ENCODE data around the gene KCNN1.
"Not testable (repeated sequence)": the region's sequence is repeated elsewhere in the genome, so short reads cannot be mapped to it uniquely, and the experiment has no call there.

KCNN1 gene

DNA sequence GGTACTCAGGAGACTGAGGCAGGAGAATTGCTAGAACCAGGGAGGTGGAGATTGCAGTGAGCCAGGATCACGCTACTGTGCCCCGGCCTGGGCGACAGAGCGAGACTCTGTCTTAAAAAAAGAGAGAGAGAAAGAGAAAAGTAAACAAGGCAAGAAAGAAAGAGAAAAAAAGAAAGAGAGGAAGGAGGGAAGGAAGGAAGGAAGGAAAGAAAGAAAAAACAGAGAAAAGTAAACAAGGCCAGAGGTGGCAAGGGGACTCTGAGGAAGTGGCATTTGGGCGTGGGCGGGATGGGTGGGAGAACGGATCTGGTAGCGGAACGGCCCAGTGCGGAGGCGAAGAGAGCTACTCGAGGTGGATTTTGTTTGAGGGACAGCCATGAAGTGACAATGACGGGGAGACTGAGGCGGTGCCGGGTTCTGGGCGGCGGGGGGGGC, 33.6 kb downstream of the KCNN1 start:
- no peaks in the 10 kb centered on the region for H3K36me3 ChIP-seq
- TF ChIP-seq, protein P1, sequence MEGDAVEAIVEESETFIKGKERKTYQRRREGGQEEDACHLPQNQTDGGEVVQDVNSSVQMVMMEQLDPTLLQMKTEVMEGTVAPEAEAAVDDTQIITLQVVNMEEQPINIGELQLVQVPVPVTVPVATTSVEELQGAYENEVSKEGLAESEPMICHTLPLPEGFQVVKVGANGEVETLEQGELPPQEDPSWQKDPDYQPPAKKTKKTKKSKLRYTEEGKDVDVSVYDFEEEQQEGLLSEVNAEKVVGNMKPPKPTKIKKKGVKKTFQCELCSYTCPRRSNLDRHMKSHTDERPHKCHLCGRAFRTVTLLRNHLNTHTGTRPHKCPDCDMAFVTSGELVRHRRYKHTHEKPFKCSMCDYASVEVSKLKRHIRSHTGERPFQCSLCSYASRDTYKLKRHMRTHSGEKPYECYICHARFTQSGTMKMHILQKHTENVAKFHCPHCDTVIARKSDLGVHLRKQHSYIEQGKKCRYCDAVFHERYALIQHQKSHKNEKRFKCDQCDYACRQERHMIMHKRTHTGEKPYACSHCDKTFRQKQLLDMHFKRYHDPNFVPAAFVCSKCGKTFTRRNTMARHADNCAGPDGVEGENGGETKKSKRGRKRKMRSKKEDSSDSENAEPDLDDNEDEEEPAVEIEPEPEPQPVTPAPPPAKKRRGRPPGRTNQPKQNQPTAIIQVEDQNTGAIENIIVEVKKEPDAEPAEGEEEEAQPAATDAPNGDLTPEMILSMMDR (IDR thresholded peaks at IDR 0.05): no peak
- peak overlapping the region; percentile 77 to 88 for H3K4me3 ChIP-seq (ENCODE audit: low read depth in 1 of 2, low read length in 1 of 2)
- H3K27me3 ChIP-seq: peaks cover 13% of the 10 kb centered on the region
- peaks cover 21 to 29% of the 10 kb centered on the region in 2 experiments for H3K4me1 ChIP-seq (ENCODE audit: control insufficient read depth in 1 of 2, insufficient read depth in 1 of 2, low read depth in 1 of 2, low read length in 1 of 2)
- no peaks in the 10 kb centered on the region for H3K9me3 ChIP-seq
- peak overlapping the region; percentile 89 for H3K27ac ChIP-seq

- Histone ChIP-seq H3K4me3 (ENCODE audit: low read depth in 1 of 2, low read length in 1 of 2) (peak overlapping the region; percentile 77 to 88), H3K4me1 (ENCODE audit: control insufficient read depth in 1 of 2, insufficient read depth in 1 of 2, low read depth in 1 of 2, low read length in 1 of 2) (peaks cover 21 to 29% of the 10 kb centered on the region in 2 experiments), H3K36me3 (no peaks in the 10 kb centered on the region), H3K27ac (peak overlapping the region; percentile 89), H3K27me3 (peaks cover 6% of the 10 kb centered on the region), H3K9me3 (no peaks in the 10 kb centered on the region)
- TF ChIP-seq, protein P1 (IDR thresholded peaks at IDR 0.05): peak; percentile 33
Observed at GRCh38 chr19:18000915-18001776, 34.2 kb downstream of the KCNN1 start.

GRCh38 chr19:18001777-18002345, 35.0 kb downstream of the KCNN1 start:
- Histone ChIP-seq H3K27ac (peak overlapping the region; percentile 89), H3K27me3 (no peaks in the 10 kb centered on the region), H3K9me3 (no peaks in the 10 kb centered on the region), H3K4me1 (ENCODE audit: control insufficient read depth in 1 of 2, insufficient read depth in 1 of 2, low read depth in 1 of 2, low read length in 1 of 2) (peaks cover 26 to 33% of the 10 kb centered on the region in 2 experiments), H3K4me3 (ENCODE audit: low read depth in 1 of 2, low read length in 1 of 2) (peak overlapping the region; percentile 77 to 88), H3K36me3 (no peaks in the 10 kb centered on the region)
- TF ChIP-seq, protein P1 (IDR thresholded peaks at IDR 0.05): no peak

GRCh38 chr19:18002347-18002850, 35.5 kb downstream of the KCNN1 start:
- peak overlapping the region; percentile 89 for H3K27ac ChIP-seq
- TF ChIP-seq, protein P1 (IDR thresholded peaks at IDR 0.05): peak; percentile 21
- peak overlapping the region; percentile 77 to 88 for H3K4me3 ChIP-seq (ENCODE audit: low read depth in 1 of 2, low read length in 1 of 2)
- H3K9me3 ChIP-seq: no peaks in the 10 kb centered on the region
- no peaks in the 10 kb centered on the region for H3K27me3 ChIP-seq
- H3K4me1 ChIP-seq (ENCODE audit: control insufficient read depth in 1 of 2, insufficient read depth in 1 of 2, low read depth in 1 of 2, low read length in 1 of 2): peaks cover 31 to 38% of the 10 kb centered on the region in 2 experiments
- no peaks in the 10 kb centered on the region for H3K36me3 ChIP-seq

GRCh38 chr19:18005750-18006149, 38.8 kb downstream of the KCNN1 start:
- not testable (repeated sequence) for H3K9me3 ChIP-seq; H3K27me3 ChIP-seq; H3K4me3 ChIP-seq (ENCODE audit: low read depth in 1 of 2, low read length in 1 of 2); H3K27ac ChIP-seq
- H3K4me1 ChIP-seq (ENCODE audit: control insufficient read depth in 1 of 2, insufficient read depth in 1 of 2, low read depth in 1 of 2, low read length in 1 of 2): peaks cover 38 to 49% of the 10 kb centered on the region in 2 experiments
- H3K36me3 ChIP-seq: peaks cover 20% of the 10 kb centered on the region
